BJ (cell line): ENCODE data around the gene TKT. TPM values are rescaled to one million over a fixed set of nuclear protein-coding genes. Genes with fewer than 3 reads are reported as not detected.

ENCODE experiments used
- CTCF ChIA-PET: fragments of 350-600 bp; formaldehyde crosslinking; extraction: SDS; loops from one replicate; lab custom pipeline; 2021; ENCODE audit warnings: antibody characterized with exemption, inconsistent platforms; lab: Yijun Ruan, JAX
- POLR2A ChIA-PET: fragments of 300-600 bp; sonication (Branson Sonifier 250); formaldehyde crosslinking; extraction: SDS; loops from one replicate; lab custom pipeline; 2021; ENCODE audit warnings: antibody characterized with exemption; lab: Charles Lee
- DNase-seq: peaks from one replicate; pipeline ENCODE4 v3.0.0-alpha.2; 2011; ENCODE audit warnings: low read depth
- H3K27me3 ChIP-seq: 2 replicates; pipeline ENCODE4 v1.6.0; 2011; ENCODE audit warnings: low read length; ENCODE audit not compliant: control insufficient read depth, insufficient read depth
- H3K36me3 ChIP-seq: 2 replicates; pipeline ENCODE4 v1.5.1; 2011; ENCODE audit warnings: low read length; ENCODE audit not compliant: control insufficient read depth, insufficient read depth
- H3K4me3 ChIP-seq: 2 replicates; pipeline ENCODE4 v1.5.1; 2011; ENCODE audit warnings: low read depth, mild to moderate bottlenecking, control low read depth, low read length
- polyA plus RNA-seq: library from polyadenylated mRNA; depleted of rRNA; stranded (reverse); fragments of >200 nt; gene quantifications from 2 replicates; pipeline ENCODE4 v1.2.3, GENCODE V29; 2011
- TF ChIP-seq, protein P1 (sequence below): IDR thresholded peaks from 2 replicates; pipeline ENCODE4 v1.5.1; 2011; ENCODE audit warnings: low read depth, mild to moderate bottlenecking, control low read depth, inconsistent platforms, low read length, moderate library complexity; ENCODE audit not compliant: insufficient read depth

TKT gene
- polyA plus RNA-seq, 1 experiment: 305 TPM

GRCh38 chr3:53187430-53187829, 68.4 kb downstream of the TKT start:
- POLR2A ChIA-PET: no interaction called here
- TF ChIP-seq, protein P1, sequence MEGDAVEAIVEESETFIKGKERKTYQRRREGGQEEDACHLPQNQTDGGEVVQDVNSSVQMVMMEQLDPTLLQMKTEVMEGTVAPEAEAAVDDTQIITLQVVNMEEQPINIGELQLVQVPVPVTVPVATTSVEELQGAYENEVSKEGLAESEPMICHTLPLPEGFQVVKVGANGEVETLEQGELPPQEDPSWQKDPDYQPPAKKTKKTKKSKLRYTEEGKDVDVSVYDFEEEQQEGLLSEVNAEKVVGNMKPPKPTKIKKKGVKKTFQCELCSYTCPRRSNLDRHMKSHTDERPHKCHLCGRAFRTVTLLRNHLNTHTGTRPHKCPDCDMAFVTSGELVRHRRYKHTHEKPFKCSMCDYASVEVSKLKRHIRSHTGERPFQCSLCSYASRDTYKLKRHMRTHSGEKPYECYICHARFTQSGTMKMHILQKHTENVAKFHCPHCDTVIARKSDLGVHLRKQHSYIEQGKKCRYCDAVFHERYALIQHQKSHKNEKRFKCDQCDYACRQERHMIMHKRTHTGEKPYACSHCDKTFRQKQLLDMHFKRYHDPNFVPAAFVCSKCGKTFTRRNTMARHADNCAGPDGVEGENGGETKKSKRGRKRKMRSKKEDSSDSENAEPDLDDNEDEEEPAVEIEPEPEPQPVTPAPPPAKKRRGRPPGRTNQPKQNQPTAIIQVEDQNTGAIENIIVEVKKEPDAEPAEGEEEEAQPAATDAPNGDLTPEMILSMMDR: no peak
- Histone ChIP-seq H3K27me3 (no peaks in the 10 kb centered on the region), H3K4me3 (no peak overlapping the region), H3K36me3 (peaks cover 25% of the 10 kb centered on the region)
- CTCF ChIA-PET: interaction anchor here (0.8 to 1.7 kb wide), 3 partner anchors 9 to 73 kb away, joined by 3 to 8 read pairs (median 3); no protein-coding TSS in a partner anchor
- DNase-seq: no peak

GRCh38 chr3:53186726-53187125, 69.1 kb downstream of the TKT start:
- POLR2A ChIA-PET: no interaction called here
- H3K27me3 ChIP-seq: no peaks in the 10 kb centered on the region
- H3K4me3 ChIP-seq: no peak overlapping the region
- no peak for DNase-seq
- CTCF ChIA-PET: interaction anchor here (0.8 to 1.7 kb wide), 2 partner anchors 9 to 72 kb away, joined by 3 to 8 read pairs; no protein-coding TSS in a partner anchor
- H3K36me3 ChIP-seq: peaks cover 25% of the 10 kb centered on the region
- TF ChIP-seq, protein P1: no peak

DNA sequence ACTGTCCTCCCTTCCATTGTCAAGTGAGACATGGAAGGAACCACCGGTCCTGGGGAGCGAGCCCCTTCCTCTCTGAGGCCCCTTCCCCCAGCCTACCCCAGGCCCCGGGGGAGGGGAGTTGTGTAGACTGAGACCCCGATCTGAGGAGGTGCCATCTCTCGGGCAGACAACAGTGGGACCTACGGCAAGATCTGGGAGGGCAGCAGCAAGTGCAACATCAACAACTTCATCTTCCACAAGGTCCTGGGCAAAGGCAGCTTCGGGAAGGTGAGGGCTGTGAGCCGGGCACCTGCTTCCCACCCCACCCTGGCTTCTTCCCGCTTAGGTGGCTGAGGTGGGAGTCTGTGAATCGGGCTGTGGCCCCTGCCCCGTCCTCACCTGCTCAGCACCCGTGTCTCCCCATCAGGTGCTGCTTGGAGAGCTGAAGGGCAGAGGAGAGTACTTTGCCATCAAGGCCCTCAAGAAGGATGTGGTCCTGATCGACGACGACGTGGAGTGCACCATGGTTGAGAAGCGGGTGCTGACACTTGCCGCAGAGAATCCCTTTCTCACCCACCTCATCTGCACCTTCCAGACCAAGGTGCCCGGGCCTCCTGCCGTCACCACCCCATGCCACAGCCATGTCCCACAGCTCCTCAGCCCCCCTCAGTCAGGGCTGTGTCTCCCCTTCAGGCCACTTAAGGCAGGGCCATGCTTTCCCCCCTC, 69.9 kb downstream of the TKT start:
- H3K4me3 ChIP-seq: no peak overlapping the region
- no peaks in the 10 kb centered on the region for H3K27me3 ChIP-seq
- ChIA-PET POLR2A (no interaction called here), CTCF (interaction anchor here (1.4 to 4.5 kb wide), 2 partner anchors 10 to 51 kb away, joined by 6 to 20 read pairs; no protein-coding TSS in a partner anchor)
- no peak for DNase-seq
- TF ChIP-seq, protein P1: no peak
- peaks cover 30% of the 10 kb centered on the region for H3K36me3 ChIP-seq

DNA sequence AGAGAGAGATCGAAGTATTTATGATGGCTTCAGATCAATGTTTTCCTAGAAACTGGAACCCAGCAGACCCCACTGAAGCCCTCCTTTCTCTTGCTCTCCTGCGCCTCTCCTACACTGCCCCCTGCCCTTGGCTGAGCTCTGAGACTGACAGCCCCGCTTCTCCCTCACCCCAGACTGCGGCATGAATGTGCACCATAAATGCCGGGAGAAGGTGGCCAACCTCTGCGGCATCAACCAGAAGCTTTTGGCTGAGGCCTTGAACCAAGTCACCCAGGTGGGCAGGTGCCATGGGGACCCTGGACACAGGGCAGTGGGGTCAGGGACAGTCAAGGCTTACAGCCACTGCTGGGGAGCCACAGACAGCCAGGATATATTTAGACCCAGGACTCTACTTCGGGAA, 71.1 kb downstream of the TKT start:
- TF ChIP-seq, protein P1: no peak
- H3K27me3 ChIP-seq: no peaks in the 10 kb centered on the region
- CTCF ChIA-PET: interaction anchor here (1.4 to 4.5 kb wide), 2 partner anchors 11 to 50 kb away, joined by 6 to 20 read pairs; no protein-coding TSS in a partner anchor
- POLR2A ChIA-PET: no interaction called here
- H3K36me3 ChIP-seq: peaks cover 30% of the 10 kb centered on the region
- H3K4me3 ChIP-seq: no peak overlapping the region
- DNase-seq: no peak

DNA sequence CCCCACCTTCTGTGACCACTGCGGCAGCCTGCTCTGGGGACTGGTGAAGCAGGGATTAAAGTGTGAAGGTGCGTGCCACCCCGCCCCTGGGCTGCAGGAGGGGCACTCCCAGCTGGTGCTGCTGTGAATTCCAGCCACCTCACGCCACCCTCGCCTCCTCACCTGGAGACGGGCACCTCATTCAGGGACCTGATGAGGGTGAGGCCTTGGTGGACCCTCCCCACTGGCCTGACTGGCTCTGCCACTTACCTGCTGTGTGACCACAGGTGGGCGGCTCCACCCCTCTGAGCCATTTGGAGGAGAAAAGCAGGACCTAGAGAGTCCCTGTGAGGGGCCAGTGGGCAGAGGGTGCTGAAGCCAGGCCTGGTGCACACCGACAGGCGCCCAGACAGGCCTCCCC, 72.3 kb downstream of the TKT start:
- H3K27me3 ChIP-seq: no peaks in the 10 kb centered on the region
- peaks cover 32% of the 10 kb centered on the region for H3K36me3 ChIP-seq
- no peak overlapping the region for H3K4me3 ChIP-seq
- POLR2A ChIA-PET: no interaction called here
- TF ChIP-seq, protein P1: no peak
- CTCF ChIA-PET: interaction anchor here (0.9 to 4.5 kb wide), 2 partner anchors 9 to 12 kb away, joined by 4 to 20 read pairs; no protein-coding TSS in a partner anchor
- DNase-seq: no peak
